Measurements from ENCODE around the gene MEIOB. TPM values are rescaled to one million over a fixed set of nuclear protein-coding genes. Genes with fewer than 3 reads are reported as not detected.

MEIOB gene
- total and polyA plus RNA-seq, 10 donors = not detected

DNA sequence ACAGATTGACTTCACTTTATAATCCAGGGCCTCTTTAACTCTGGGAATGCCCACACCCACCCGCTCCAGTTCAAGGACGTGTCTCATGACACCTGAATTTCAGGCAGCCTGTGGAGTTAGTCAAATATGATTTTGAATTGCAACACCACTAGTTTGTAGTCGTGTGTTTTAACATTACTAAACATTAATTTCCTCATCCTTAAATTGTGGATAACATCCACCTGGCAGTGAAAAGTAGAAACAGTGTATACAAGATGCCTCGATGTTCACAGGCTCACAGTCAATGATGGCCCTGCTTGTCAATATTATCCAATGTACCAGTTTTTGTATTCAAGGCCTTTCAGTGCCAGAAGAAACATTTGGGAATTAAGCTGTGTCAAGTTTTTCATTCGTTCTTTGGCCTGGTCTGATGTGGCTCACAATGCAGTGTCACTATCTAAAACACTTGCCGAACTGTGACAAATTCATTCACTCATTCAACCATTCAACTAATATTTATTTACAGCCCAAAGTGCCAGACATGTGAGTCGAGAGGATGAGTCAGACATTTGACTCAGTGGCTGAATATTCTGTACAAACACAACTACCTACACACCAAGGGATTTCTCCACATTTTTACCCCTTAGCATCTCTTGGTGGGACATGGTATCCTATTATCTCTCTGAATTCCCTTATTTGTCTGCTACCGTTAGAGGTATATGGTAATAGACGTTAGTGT is 1.4 kb downstream of the MEIOB start:
- peaks cover 0 to 42% (median 26%) of the 10 kb centered on the region in 7 donors for H3K27me3 ChIP-seq (replicated peaks in 1 of 7)
- WGBS, 5 donors = 52 to 60% (median 55%) methylated on average over 9 of the region's 9 CpGs
- no peak for TF ChIP-seq POLR2A (IDR thresholded peaks at IDR 0.05)
- TF ChIP-seq, protein P1, sequence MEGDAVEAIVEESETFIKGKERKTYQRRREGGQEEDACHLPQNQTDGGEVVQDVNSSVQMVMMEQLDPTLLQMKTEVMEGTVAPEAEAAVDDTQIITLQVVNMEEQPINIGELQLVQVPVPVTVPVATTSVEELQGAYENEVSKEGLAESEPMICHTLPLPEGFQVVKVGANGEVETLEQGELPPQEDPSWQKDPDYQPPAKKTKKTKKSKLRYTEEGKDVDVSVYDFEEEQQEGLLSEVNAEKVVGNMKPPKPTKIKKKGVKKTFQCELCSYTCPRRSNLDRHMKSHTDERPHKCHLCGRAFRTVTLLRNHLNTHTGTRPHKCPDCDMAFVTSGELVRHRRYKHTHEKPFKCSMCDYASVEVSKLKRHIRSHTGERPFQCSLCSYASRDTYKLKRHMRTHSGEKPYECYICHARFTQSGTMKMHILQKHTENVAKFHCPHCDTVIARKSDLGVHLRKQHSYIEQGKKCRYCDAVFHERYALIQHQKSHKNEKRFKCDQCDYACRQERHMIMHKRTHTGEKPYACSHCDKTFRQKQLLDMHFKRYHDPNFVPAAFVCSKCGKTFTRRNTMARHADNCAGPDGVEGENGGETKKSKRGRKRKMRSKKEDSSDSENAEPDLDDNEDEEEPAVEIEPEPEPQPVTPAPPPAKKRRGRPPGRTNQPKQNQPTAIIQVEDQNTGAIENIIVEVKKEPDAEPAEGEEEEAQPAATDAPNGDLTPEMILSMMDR (IDR thresholded peaks at IDR 0.05 in 8 of 11, conservative IDR thresholded peaks at IDR 0.05 in 3 of 11) = no peak
- no peak for TF ChIP-seq POLR2AphosphoS5 (IDR thresholded peaks at IDR 0.05)
- no peaks in the 10 kb centered on the region for H3K36me3 ChIP-seq
- no peak for DNase-seq
- intact Hi-C loops (cut with DNase I; ENCODE audit: low total_unique reads) = no loop called here
- H3K4me3 ChIP-seq = no peak overlapping the region
- H3K9me3 ChIP-seq = peaks cover 0 to 6% (median 0%) of the 10 kb centered on the region in 8 donors
- H3K4me1 ChIP-seq = peaks cover 0 to 7% (median 0%) of the 10 kb centered on the region in 6 donors
- H3K27ac ChIP-seq = no peak overlapping the region

DNA sequence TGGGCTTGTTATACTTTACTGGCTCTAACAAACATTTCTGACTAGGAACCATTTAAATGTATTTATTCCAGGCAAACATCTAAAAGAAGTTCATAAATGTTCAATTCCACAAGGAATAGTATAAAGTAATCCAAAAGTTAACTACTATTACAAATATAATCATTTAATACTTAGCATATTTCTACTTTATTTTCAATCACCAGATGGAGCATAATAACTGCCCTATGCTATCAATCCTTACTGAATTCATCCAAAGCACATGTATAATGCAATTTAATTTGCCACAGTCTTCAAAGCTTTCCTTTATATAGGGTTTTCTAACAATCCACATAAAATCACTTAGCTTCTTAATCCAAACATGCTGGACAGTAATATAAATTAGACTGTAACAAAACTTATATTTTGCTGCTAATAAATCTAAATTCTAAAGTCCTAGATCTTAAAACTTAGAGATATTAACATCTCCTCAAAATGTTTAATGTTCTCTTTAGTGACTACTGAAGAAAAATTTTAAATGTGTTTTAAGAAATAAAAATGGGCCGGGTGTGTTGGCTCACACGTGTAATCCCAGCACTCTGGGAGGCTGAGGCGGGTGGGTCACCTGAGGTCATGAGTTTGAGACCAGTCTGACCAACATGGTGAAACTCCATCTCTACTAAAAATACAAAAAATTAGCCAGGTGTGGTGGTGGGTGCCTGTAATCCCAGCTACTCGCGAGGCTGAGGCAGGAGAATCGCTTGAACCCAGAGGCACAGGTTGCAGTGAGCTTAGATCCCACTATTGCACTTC is 5.9 kb downstream of the MEIOB start:
- TF ChIP-seq POLR2A (IDR thresholded peaks at IDR 0.05) (no peak), POLR2AphosphoS5 (IDR thresholded peaks at IDR 0.05) (no peak)
- TF ChIP-seq, protein P1 (IDR thresholded peaks at IDR 0.05 in 8 of 11, conservative IDR thresholded peaks at IDR 0.05 in 3 of 11) = no peak
- DNase-seq = no peak

DNA sequence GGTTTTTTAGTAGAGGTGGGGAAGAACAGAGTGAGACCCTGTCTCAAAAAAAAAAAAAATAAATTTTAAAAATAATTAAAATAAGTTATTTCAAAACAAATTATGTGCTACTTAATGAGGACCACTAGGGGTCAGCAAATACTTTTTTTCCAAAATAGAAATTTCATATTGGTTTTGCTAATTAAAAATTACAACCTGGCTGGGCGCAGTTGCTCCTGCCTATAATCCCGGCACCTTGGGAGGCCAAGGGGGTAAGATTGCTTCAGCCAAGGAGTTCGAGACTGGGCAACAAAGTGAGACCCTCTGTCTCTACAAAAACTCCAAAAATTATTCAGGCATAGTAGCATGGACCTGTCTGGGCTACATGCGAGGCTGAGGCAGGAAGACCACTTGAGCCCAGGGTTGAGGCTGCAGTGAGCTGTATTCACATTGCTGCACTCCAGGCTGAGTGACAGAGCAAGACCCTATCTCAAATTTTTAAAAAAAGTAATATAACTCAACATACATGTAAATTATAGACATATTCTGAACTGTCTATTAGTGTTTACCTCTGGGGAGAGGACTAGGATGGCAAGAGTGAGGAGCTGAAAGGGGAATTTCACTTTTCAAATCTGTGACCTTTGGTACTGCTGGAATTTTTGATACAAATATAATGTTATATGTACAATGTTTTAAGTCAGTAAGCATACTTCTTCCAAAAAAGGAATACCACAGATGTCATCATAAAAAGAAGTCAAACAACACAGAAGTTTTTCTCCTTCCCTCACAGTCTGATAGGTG is 8.1 kb downstream of the MEIOB start:
- TF ChIP-seq, protein P1 (IDR thresholded peaks at IDR 0.05 in 8 of 11, conservative IDR thresholded peaks at IDR 0.05 in 3 of 11) = peak in 9 of 11 experiments; percentile 14 to 62 (median 52)
- no peak for TF ChIP-seq POLR2A (IDR thresholded peaks at IDR 0.05)
- Histone ChIP-seq H3K9me3 (no peaks in the 10 kb centered on the region), H3K27me3 (replicated peaks in 1 of 7) (peaks cover 0 to 49% (median 24%) of the 10 kb centered on the region in 7 donors), H3K4me3 (no peak overlapping the region), H3K36me3 (no peaks in the 10 kb centered on the region), H3K4me1 (peaks cover 0 to 6% (median 2%) of the 10 kb centered on the region in 6 donors), H3K27ac (no peak overlapping the region)
- 9 to 22% (median 13%) methylated on average over 4 of the region's 4 CpGs for WGBS, 5 donors
- DNase-seq = no peak
- intact Hi-C loops (cut with DNase I; ENCODE audit: low total_unique reads) = loop anchor here (5.0 kb wide), 1 partner anchor 63 kb away; no protein-coding TSS in a partner anchor

More for the DNA sequence above, 5.9 kb downstream of the MEIOB start:
- H3K9me3 ChIP-seq = no peaks in the 10 kb centered on the region
- H3K4me1 ChIP-seq = peaks cover 0 to 6% (median 2%) of the 10 kb centered on the region in 6 donors
- no peak overlapping the region for H3K4me3 ChIP-seq
- no peaks in the 10 kb centered on the region for H3K36me3 ChIP-seq
- H3K27me3 ChIP-seq (replicated peaks in 1 of 7) = peaks cover 0 to 30% (median 12%) of the 10 kb centered on the region in 7 donors
- intact Hi-C loops (cut with DNase I; ENCODE audit: low total_unique reads) = no loop called here
- no peak overlapping the region for H3K27ac ChIP-seq
- WGBS, 5 donors = 51 to 74% (median 68%) methylated on average over 6 of the region's 6 CpGs
